GM10248 (cell line): ENCODE results near the gene ABCA13.

Source experiments
- CTCF ChIA-PET: fragments of 300-600 bp; sonication (Branson Sonifier 250); formaldehyde crosslinking; extraction: SDS; loops from one replicate; lab custom pipeline; 2021; ENCODE audit warnings: antibody characterized with exemption; lab: Yijun Ruan, JAX
- POLR2A ChIA-PET: fragments of 350-650 bp; sonication (Branson Sonifier 250); formaldehyde crosslinking; extraction: SDS; loops from one replicate; lab custom pipeline; 2020; ENCODE audit warnings: antibody characterized with exemption; lab: Yijun Ruan, JAX
- DNase-seq: peaks from one replicate; pipeline ENCODE4 v3.0.0; 2012; ENCODE audit errors: extremely low spot score
- TF ChIP-seq, protein P1 (sequence below): IDR thresholded peaks from 2 replicates; pipeline ENCODE4 v1.5.1; 2012; ENCODE audit warnings: mild to moderate bottlenecking, low read depth; ENCODE audit errors: extremely low read depth, missing control alignments, control extremely low read depth

ABCA13 gene

DNA sequence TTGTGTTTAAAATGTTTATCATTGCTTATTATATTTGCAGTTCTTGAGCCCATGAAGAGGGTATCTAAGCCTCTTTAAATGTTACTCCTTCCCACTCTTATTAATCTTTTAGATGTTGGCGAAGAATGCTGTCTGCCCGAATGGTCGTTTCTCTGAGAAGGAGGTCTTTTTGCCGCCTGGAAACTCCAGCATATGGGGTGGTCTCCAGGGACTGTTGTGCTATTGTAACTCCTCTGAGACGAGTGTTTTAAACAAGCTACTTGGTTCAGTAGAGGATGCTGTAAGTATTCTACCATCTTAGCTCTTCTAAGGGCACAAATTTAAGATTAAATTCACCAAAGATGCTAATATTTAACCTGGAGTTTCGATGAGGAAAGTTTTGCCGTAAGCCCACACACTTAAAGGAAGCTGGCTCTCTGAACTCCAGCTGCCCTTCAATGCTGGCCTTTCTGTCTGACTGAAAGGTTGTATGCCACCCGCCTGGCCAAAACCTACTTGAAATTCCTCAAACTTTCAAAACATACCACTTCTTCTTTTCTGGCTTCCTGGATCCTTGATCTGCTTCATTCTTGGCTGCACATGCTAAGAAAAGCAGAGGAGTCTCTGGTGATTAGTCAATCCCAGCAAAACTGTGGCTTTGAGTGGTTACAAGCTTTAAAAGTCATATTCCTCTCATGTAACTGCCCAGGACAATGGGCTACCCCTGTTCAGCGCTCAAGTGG, 74.7 kb downstream of the ABCA13 start:
- DNase-seq = no peak
- ChIA-PET CTCF (interaction anchor here (1.1 to 1.5 kb wide), 4 partner anchors 8 to 53 kb away, joined by 3 to 4 read pairs (median 4); no protein-coding TSS in a partner anchor), POLR2A (no interaction called here)
- TF ChIP-seq, protein P1, sequence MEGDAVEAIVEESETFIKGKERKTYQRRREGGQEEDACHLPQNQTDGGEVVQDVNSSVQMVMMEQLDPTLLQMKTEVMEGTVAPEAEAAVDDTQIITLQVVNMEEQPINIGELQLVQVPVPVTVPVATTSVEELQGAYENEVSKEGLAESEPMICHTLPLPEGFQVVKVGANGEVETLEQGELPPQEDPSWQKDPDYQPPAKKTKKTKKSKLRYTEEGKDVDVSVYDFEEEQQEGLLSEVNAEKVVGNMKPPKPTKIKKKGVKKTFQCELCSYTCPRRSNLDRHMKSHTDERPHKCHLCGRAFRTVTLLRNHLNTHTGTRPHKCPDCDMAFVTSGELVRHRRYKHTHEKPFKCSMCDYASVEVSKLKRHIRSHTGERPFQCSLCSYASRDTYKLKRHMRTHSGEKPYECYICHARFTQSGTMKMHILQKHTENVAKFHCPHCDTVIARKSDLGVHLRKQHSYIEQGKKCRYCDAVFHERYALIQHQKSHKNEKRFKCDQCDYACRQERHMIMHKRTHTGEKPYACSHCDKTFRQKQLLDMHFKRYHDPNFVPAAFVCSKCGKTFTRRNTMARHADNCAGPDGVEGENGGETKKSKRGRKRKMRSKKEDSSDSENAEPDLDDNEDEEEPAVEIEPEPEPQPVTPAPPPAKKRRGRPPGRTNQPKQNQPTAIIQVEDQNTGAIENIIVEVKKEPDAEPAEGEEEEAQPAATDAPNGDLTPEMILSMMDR = no peak

DNA sequence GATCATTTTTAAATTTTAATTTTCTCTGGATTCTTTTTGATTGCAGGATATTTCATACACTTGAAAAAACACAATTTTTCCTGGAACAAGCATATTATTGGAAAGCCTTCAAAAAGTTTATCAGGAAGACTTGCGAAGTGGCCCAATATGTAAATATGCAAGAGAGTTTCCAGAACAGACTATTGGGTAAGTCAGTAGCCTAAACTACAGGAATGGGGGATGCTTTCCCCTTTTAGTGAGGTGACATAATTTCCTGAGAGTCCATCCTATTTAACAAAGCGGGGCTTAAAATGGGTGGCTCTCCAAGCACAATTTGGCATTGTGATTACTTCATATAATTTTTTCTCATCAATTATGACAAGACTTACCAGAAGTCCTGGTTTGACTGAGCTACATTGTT, 77.9 kb downstream of the ABCA13 start:
- POLR2A ChIA-PET = no interaction called here

DNA sequence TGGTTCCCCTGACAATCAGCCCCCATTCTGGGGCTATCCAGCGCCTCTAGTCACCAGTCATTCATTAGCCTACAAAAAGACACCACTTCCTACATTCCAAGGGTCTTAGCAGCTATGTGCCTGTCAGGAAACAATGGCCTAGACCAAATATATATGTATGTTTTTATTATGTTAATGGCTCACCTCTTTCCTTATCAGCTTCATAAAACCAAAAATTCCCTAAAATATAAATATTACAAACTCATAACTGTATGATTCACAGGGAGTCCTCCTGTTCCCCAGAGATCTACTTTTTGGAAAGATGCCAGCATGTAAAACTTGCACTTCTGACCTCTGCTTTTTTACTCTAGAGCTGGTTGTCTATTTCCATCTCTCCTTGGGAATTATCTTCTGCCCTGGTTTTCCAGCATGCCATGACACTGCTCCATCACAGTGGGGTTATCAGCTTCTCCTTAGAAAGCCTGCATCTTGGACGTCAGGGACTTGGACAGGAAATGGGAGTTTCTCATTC, 79.2 kb downstream of the ABCA13 start:
- TF ChIP-seq, protein P1 = no peak
- DNase-seq = no peak
- ChIA-PET CTCF (no interaction called here), POLR2A (no interaction called here)

More for the DNA sequence above, 77.9 kb downstream of the ABCA13 start:
- TF ChIP-seq, protein P1 = no peak
- DNase-seq = no peak
- CTCF ChIA-PET = interaction anchor here (1.3 kb wide), 1 partner anchor 50 kb away, joined by 4 read pairs; no protein-coding TSS in a partner anchor

DNA sequence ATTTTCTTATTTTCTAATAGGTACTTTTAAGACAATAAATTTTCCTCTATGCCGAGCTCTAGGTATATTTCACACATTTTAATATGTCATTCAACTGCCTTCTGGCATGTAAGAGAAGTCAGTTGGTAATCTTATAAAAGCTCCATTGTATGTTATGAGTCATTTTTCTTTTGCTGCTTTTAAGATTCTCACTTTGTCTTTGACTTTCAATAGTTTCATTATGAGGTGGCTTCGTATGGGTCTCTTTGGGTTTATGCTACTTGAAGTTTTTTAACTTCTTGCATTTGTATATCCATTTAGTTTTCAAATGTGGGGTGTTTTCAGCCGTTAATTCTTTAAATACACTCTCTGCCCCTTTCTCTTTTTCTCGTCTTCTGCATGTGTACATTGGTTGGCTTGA, 80.5 kb downstream of the ABCA13 start:
- DNase-seq = peak; percentile 37
- ChIA-PET POLR2A (no interaction called here), CTCF (interaction anchor here (1.3 kb wide), 1 partner anchor 11 kb away, joined by 3 read pairs; no protein-coding TSS in a partner anchor)
- TF ChIP-seq, protein P1 = no peak

DNA sequence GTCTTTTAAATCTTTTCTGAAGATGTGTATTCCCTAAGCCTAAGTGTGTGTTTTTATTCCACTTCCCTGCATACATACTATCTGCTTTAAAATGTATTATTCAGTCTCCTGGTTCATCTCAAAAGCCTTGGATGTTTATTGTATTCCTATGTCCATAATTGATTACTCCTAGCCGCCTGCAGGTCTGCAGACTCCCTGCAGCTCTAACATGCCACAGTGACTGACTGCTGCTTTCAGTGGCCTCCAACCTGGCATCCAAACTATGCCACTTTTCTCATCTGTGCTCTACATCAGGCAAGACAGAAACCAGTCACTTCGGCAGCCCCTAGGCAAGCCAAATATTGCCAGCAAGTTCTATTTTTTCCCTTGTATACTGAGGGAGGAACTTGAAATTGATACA, 81.7 kb downstream of the ABCA13 start:
- TF ChIP-seq, protein P1 = no peak
- no peak for DNase-seq
- CTCF ChIA-PET = no interaction called here
- POLR2A ChIA-PET = no interaction called here

DNA sequence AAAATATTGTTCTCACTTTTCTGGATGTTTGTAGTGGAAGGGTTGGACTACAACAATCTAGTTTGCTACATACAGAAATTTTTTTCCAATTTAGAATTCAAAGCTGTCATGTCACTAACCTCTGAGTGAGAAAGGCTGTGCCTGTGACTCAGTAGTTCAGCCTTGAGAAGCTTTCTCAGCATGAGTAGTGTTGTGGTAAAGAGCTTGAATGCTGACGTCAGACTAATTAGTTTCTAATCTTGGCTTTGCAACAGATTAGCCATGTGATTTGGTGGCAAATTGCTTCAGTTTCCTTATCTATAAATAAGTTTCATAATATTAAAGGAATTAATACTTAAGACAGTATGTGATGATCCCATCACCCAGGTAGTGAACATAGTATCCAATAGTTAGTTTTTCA, 83.8 kb downstream of the ABCA13 start:
- ChIA-PET CTCF (interaction anchor here (1.3 to 1.7 kb wide), 4 partner anchors 11 to 145 kb away, joined by 4 to 5 read pairs (median 5); no protein-coding TSS in a partner anchor), POLR2A (no interaction called here)
- TF ChIP-seq, protein P1 = no peak
- DNase-seq = no peak
